ENCODE data around the gene PRDM7. TPM values are rescaled to one million over a fixed set of nuclear protein-coding genes. Genes with fewer than 3 reads are reported as not detected.
"Not testable (repeated sequence)": the region's sequence is repeated elsewhere in the genome, so short reads cannot be mapped to it uniquely, and the experiment has no call there.

The PRDM7 gene
- not detected in 2 replicates for total RNA-seq

DNA sequence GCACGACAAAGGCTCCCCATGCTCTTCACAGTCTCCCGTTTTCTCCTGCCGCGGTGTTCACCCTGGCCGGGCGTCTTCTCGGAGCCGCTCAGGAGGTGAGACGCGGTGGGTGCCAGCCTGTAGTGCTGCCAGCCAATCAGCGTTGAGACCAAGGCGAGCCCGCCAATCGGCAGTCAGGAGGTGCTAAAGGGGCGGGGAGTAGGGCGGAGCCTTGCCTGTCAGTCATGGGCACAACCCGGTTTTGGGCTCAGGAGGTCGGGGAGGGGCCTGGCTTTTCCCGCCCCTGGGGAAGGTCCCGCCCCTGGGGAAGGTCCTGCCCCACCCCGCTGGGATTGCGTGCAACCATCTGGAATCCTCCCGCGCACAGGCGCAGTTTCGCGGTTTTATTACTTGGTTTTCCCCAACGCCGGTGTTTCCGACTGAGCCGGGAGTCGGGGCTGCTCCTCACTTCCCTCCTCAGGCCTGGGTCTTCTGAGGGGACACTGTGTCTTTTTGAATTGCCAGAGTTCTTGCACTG is at the start of gene PRDM7:
PRDM7 (minus strand) TSS at position 92 of the 517 bp plus-strand sequence. CDS start 1,421 bp downstream, outside the sequence.
- DNase-seq (ENCODE audit: low spot score), result peak; percentile 96
- H3K36me3 Mint-ChIP-seq (ENCODE audit: low read depth), result no peaks in the 10 kb centered on the region
- intact Hi-C loops (cut with micrococcal nuclease), result loop anchor here (5.0 kb wide), 1 partner anchor 45 kb away; no protein-coding TSS in a partner anchor
- H3K27ac Mint-ChIP-seq, result peak within 1 kb of the TSS; percentile 48
- peaks cover 16% of the 10 kb centered on the region for H3K27me3 Mint-ChIP-seq (ENCODE audit: low read depth)
- peaks cover 28% of the 10 kb centered on the region for H3K4me1 Mint-ChIP-seq (ENCODE audit: low read depth)
- H3K9me3 Mint-ChIP-seq, result no peaks in the 10 kb centered on the region
- peak within 1 kb of the TSS; percentile 66 for H3K4me3 Mint-ChIP-seq (ENCODE audit: low read depth)

DNA sequence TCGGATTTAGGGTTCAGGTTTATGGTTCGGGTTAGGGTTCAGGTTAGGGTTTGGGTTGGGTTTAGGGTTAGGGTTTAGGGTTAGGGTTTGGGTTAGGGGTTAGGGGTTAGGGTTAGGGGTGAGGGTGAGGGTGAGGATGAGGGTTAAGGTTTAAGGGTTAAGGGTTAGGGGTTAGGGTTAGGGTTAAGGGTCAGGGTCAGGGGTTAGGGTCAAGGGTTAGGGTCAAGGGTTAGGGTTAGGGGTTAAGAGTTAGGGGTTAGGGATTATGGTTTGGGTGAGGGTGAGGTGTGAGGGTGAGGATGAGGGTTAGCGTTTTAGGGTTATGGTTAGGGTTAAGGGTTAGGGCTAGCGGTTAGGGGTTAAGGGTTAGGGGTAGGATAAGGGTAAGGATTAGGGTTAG is 44.7 kb upstream of the PRDM7 start:
- H3K9me3 Mint-ChIP-seq; DNase-seq (ENCODE audit: low spot score); H3K4me3 Mint-ChIP-seq (ENCODE audit: low read depth); H3K27me3 Mint-ChIP-seq (ENCODE audit: low read depth); intact Hi-C loops (cut with micrococcal nuclease); H3K36me3 Mint-ChIP-seq (ENCODE audit: low read depth); H3K27ac Mint-ChIP-seq; H3K4me1 Mint-ChIP-seq (ENCODE audit: low read depth): not testable (repeated sequence)

DNA sequence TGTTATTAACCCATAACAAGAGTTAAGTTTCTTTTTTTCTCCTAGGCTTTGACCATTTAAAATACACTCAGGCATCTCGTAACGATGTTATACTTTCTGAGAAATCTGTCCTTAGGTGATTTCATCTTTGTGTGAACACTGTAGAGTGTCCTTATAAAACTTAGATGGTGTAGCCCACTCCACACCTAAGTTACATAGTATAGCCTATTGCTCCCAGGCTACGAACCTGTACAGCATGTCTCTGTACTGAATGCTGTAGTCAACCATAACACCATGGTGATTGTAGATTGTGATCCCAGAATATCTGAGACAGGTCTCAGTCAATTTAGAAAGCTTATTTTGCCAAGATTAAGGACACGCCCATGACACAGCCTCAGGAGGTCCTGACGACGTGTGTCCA is 30.5 kb upstream of the PRDM7 start:
- intact Hi-C loops (cut with micrococcal nuclease); H3K4me1 Mint-ChIP-seq (ENCODE audit: low read depth); H3K36me3 Mint-ChIP-seq (ENCODE audit: low read depth); H3K9me3 Mint-ChIP-seq; DNase-seq (ENCODE audit: low spot score); H3K27ac Mint-ChIP-seq; H3K4me3 Mint-ChIP-seq (ENCODE audit: low read depth); H3K27me3 Mint-ChIP-seq (ENCODE audit: low read depth): not testable (repeated sequence)

DNA sequence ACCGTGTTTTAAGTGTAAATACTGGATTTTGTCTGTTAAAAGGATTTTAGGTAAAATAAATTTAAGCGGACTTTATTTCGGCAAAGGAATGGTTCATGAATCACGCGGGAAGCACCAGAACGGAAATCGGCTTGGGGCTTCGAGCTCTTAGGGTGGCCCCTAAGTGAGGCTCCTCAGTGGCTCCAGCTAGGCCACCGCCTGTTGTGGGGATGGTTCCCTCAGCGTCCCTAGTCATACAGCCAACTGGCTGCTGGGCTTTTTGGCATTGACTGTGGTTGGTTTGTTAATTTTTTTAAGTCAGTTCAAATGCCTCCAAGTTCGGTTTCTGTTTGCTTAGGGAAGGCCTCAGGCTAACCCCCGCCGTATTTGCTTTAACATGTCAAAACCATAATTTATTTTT is 29.9 kb upstream of the PRDM7 start:
- not testable (repeated sequence) for H3K9me3 Mint-ChIP-seq

DNA sequence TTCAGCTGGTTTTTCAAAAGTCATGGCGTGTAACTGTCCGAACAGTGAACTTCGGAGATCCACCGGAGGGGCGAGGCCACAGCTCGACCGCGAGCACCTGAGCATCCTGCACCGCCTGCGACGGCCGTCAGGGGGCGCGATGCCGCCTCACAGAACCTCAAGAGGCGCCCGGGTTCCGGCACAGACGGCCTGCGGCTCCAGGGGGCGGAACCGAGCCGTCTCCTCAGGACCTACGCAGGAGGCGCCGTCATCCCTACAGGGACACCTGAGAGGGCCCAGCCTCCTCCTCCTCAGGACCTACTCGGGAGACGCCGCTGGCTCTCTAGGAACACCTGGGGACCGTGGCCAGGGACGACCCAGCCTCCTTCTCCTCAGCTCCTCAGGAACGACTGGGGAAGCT is 29.1 kb upstream of the PRDM7 start:
- H3K27ac Mint-ChIP-seq; H3K4me3 Mint-ChIP-seq (ENCODE audit: low read depth): not testable (repeated sequence)

More for the DNA sequence above, 29.9 kb upstream of the PRDM7 start:
- intact Hi-C loops (cut with micrococcal nuclease); H3K27me3 Mint-ChIP-seq (ENCODE audit: low read depth); H3K4me3 Mint-ChIP-seq (ENCODE audit: low read depth); H3K27ac Mint-ChIP-seq; H3K36me3 Mint-ChIP-seq (ENCODE audit: low read depth); H3K4me1 Mint-ChIP-seq (ENCODE audit: low read depth); DNase-seq (ENCODE audit: low spot score): not testable (repeated sequence)

DNA sequence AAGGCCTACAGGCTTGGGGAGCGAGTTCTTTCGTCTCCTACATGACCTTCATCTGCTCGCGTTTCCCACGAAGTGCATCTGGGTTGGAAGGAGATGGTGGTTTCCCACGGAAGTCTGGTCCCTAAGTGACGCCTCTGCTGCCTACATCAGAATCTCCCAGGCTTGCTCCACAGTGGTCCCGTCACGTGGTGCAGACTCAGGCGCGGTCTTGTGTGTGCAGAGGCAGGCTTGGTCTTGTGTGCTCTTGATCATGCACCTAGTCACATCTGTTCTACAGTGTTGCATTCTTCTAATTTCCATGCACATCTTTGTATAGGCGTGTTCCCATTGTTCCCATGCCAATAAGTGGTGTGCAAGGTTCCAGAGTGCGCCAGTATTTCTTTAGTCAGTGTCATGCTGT is 27.6 kb upstream of the PRDM7 start:
- H3K4me3 Mint-ChIP-seq (ENCODE audit: low read depth); H3K4me1 Mint-ChIP-seq (ENCODE audit: low read depth); H3K36me3 Mint-ChIP-seq (ENCODE audit: low read depth); DNase-seq (ENCODE audit: low spot score); intact Hi-C loops (cut with micrococcal nuclease); H3K27me3 Mint-ChIP-seq (ENCODE audit: low read depth); H3K9me3 Mint-ChIP-seq; H3K27ac Mint-ChIP-seq: not testable (repeated sequence)

More for the DNA sequence above, 29.1 kb upstream of the PRDM7 start:
- H3K4me1 Mint-ChIP-seq (ENCODE audit: low read depth); H3K27me3 Mint-ChIP-seq (ENCODE audit: low read depth); H3K36me3 Mint-ChIP-seq (ENCODE audit: low read depth); H3K9me3 Mint-ChIP-seq; intact Hi-C loops (cut with micrococcal nuclease): not testable (repeated sequence)
- DNase-seq (ENCODE audit: low spot score), result peak; percentile 56

DNA sequence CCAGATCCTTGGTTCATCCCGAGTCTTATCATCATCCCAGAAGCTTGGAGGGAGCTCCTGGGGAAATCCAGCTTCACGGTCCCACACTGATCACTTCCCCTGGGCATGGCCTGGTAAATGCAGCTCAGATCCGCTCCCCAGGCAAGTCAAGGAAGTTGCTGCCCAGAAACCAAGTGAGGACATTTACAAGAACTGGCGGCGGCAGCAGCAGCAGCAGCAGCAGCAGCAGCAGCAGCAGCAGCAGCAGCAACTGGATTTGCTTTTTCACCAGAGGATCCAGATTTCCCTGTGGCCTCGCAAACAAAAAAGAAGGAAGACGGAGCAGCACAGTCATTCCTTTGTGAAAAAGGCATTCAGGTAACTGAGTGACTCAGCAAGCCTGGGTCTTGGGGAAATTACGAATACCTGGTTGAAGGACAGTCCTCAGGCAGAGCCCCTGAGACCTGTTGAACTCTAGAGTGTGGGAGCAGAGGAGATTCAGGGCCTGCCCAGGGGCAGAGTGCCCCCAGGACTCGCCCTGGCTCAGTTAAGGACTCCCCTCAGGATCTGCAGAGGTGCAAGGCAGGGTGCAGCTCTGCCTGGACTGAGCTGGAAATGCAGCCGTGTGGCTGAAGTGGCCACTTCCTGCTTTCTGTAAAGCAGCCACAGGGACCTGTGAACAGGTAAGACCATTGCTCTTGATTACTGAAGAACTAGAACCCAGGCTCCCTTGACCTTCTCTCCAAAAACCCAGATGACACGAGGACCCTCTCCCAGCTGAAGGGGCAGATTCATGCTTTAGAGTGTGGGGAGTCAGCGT is 25.2 kb upstream of the PRDM7 start:
- H3K27me3 Mint-ChIP-seq (ENCODE audit: low read depth); H3K27ac Mint-ChIP-seq; H3K9me3 Mint-ChIP-seq; H3K36me3 Mint-ChIP-seq (ENCODE audit: low read depth); DNase-seq (ENCODE audit: low spot score); H3K4me3 Mint-ChIP-seq (ENCODE audit: low read depth); intact Hi-C loops (cut with micrococcal nuclease); H3K4me1 Mint-ChIP-seq (ENCODE audit: low read depth): not testable (repeated sequence)

DNA sequence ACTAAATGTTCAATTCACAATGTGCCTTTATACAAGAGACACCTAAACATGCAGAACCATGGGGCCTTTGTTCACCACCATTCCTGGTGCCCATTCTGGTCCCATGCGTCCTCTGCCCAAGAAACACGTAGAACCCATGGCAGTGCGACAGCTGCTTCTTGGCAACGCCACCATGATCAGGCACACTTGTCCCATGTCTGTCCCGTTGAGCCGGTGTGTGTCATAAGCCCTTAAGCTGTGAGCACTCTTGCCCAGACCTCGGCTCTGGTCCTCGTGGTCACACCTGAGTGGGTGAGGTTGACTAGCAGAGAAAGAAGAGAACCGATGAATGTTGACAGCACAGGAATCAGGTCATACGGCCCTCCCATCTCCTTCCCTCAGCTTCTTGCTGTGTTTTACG is 24.2 kb upstream of the PRDM7 start:
- intact Hi-C loops (cut with micrococcal nuclease); DNase-seq (ENCODE audit: low spot score); H3K9me3 Mint-ChIP-seq; H3K27ac Mint-ChIP-seq; H3K4me1 Mint-ChIP-seq (ENCODE audit: low read depth); H3K27me3 Mint-ChIP-seq (ENCODE audit: low read depth); H3K36me3 Mint-ChIP-seq (ENCODE audit: low read depth); H3K4me3 Mint-ChIP-seq (ENCODE audit: low read depth): not testable (repeated sequence)

DNA sequence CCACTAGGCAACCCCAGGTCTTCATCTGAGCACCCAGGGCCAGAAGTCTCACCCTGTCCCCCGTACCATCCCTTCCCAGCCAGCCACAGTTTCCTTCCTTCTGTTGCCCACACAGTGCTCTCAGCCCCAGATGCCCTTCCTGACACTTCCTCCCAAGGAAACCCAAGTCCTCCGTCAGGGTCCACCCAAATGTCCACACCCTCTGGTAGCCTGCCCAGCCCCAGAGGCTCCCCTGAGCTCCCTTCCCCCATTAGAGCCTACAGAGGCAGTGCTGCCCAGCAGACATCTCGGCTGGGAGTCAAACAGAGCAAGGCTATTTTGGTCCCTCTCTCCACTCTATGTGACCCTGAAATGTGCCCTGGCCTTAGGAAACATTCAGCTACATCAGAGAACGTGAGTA is 23.7 kb upstream of the PRDM7 start:
- H3K4me1 Mint-ChIP-seq (ENCODE audit: low read depth); H3K27me3 Mint-ChIP-seq (ENCODE audit: low read depth); H3K4me3 Mint-ChIP-seq (ENCODE audit: low read depth); DNase-seq (ENCODE audit: low spot score); H3K9me3 Mint-ChIP-seq; H3K27ac Mint-ChIP-seq; H3K36me3 Mint-ChIP-seq (ENCODE audit: low read depth); intact Hi-C loops (cut with micrococcal nuclease): not testable (repeated sequence)

DNA sequence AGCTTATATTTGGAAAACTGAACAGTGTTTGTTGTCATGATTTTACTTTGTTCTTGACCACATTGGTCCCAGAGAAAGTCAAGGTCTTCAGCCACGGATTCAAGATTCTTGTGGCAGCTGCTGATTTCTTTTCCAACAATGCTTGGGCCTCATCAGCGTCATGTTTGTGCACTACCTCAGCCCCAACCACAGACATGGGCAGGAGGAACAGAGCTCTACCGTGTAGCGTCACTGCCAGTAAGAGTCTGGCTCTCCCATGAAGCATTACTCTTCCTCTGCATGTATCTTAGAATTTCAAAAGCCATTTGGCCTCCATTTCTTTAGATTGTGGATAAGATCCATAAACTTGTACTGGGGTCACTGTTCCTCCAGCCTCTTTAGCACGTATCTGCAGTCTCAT is 23.1 kb upstream of the PRDM7 start:
- H3K4me3 Mint-ChIP-seq (ENCODE audit: low read depth); DNase-seq (ENCODE audit: low spot score); H3K27me3 Mint-ChIP-seq (ENCODE audit: low read depth); H3K36me3 Mint-ChIP-seq (ENCODE audit: low read depth); intact Hi-C loops (cut with micrococcal nuclease); H3K4me1 Mint-ChIP-seq (ENCODE audit: low read depth); H3K9me3 Mint-ChIP-seq; H3K27ac Mint-ChIP-seq: not testable (repeated sequence)

DNA sequence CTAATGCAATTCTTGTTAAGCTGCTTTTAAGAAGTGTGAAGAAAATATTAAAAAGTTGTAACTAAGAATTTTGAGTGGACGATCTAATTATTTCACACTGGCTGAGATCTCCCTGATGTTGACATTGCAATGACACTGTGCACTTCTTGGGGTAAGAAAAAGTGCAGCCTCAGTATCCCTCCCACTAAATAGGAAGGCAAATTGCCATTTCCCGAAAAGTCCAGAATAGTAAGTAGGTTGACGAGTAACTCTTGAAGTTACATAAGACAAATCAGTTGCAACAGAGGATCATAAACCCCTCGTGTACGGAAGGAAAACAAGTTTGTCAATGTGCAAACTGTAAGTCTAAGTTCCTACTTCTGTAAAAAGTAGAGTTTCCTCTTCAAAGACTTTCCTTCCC is 21.8 kb upstream of the PRDM7 start:
- intact Hi-C loops (cut with micrococcal nuclease); H3K36me3 Mint-ChIP-seq (ENCODE audit: low read depth); H3K4me3 Mint-ChIP-seq (ENCODE audit: low read depth); H3K27me3 Mint-ChIP-seq (ENCODE audit: low read depth); H3K9me3 Mint-ChIP-seq; H3K27ac Mint-ChIP-seq; H3K4me1 Mint-ChIP-seq (ENCODE audit: low read depth); DNase-seq (ENCODE audit: low spot score): not testable (repeated sequence)

DNA sequence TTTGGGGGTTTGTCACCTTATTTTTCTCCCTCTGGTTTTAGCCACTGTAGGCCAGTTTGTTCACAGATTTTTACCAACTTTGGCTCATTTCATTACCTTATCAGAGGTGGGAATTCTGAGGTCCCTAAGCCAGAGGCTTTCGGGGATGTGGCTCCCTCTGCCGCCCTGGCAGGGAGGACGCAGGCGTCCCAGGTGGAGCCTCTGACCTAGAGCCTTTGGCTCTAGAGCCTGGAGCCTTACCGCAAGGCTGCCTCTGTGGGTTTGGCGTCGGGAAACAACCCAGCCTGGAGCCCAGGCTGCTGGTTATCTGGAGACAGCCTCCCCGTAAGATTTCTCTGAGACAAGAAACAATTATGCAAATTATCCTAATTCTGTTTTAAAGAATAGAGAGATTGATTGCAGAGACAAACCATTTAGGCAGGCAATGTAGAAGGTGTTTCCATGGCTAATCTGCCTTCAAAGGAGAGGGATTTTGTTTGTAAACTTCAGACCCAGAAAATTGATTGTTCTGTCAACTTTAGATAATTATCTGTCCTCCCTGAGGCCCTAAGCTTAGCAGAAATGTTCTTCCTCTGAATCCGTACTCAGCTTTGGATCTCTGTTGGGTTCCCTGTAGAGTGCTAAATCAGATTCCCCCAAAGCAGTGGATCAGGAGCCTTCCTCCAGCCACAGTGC is 20.0 kb upstream of the PRDM7 start:
- DNase-seq (ENCODE audit: low spot score); H3K27me3 Mint-ChIP-seq (ENCODE audit: low read depth); H3K4me3 Mint-ChIP-seq (ENCODE audit: low read depth); H3K27ac Mint-ChIP-seq; H3K36me3 Mint-ChIP-seq (ENCODE audit: low read depth); intact Hi-C loops (cut with micrococcal nuclease); H3K4me1 Mint-ChIP-seq (ENCODE audit: low read depth); H3K9me3 Mint-ChIP-seq: not testable (repeated sequence)

DNA sequence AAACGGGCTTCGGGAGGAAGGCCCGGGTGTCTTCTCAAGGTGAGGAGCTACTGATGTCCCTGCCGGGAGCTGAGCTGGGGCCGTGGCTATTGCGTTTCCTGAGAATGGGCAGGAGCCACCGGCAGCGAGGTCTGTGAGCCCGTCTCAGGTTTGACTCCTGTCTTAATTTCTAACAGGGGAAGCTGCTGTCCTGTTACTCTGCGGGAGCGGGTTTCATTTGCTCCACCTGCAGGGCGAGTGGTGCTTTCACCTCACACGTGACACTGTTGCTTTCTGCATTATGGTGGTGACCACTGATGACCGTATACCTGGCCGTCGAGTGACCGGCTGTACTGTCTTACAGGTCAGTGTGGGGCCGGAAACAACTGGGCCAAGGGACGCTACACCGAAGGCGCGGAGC is 17.7 kb upstream of the PRDM7 start:
- H3K27me3 Mint-ChIP-seq (ENCODE audit: low read depth); DNase-seq (ENCODE audit: low spot score); H3K27ac Mint-ChIP-seq; intact Hi-C loops (cut with micrococcal nuclease); H3K9me3 Mint-ChIP-seq; H3K4me1 Mint-ChIP-seq (ENCODE audit: low read depth); H3K4me3 Mint-ChIP-seq (ENCODE audit: low read depth); H3K36me3 Mint-ChIP-seq (ENCODE audit: low read depth): not testable (repeated sequence)
